Measurements from ENCODE around the gene NKTR. TPM values are rescaled to one million over a fixed set of nuclear protein-coding genes. Genes with fewer than 3 reads are reported as not detected.
"Not testable (repeated sequence)": the region's sequence is repeated elsewhere in the genome, so short reads cannot be mapped to it uniquely, and the experiment has no call there.

The NKTR gene
- total RNA-seq, 1 donor from 2014 or later = 50.0 TPM

- DNase-seq (ENCODE audit: low spot score) = no peak
- Mint-ChIP-seq H3K27ac (ENCODE audit: unreplicated experiment) (no peak overlapping the region), H3K9me3 (ENCODE audit: low read depth) (peaks cover 18% of the 10 kb centered on the region), H3K27me3 (ENCODE audit: low read depth) (no peaks in the 10 kb centered on the region), H3K36me3 (ENCODE audit: low read depth) (peaks cover 22% of the 10 kb centered on the region), H3K4me3 (ENCODE audit: unreplicated experiment) (no peak overlapping the region), H3K4me1 (ENCODE audit: low read depth) (peaks cover 31% of the 10 kb centered on the region)
- no peak for TF ChIP-seq CTCF (IDR thresholded peaks at IDR 0.05)
Measured at GRCh38 chr3:42578054-42578453, 22.4 kb upstream of the NKTR start.

DNA sequence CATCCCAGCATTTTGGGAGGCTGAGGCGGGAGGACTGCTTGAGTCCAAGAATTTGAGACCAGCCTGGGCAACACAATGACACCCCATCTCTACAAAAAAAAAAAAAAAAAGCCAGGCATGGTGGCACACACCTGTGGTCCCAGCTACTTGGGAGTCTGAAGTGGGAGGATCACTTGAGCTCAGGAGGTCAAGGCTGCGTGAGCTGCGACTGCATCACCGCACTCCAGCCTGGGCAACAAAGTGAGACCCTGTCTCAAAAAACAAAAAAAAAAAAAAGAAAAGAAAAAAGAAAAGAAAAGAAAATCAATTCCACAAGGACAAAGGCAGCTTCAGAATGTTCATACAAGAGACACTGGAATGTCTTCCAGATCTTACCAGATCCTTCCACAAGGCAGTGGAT is 21.1 kb upstream of the NKTR start:
- H3K4me1 Mint-ChIP-seq (ENCODE audit: low read depth) = peaks cover 31% of the 10 kb centered on the region
- H3K9me3 Mint-ChIP-seq (ENCODE audit: low read depth) = peaks cover 12% of the 10 kb centered on the region
- not testable (repeated sequence) for H3K27ac Mint-ChIP-seq (ENCODE audit: unreplicated experiment); H3K4me3 Mint-ChIP-seq (ENCODE audit: unreplicated experiment); DNase-seq (ENCODE audit: low spot score); H3K27me3 Mint-ChIP-seq (ENCODE audit: low read depth)
- peaks cover 16% of the 10 kb centered on the region for H3K36me3 Mint-ChIP-seq (ENCODE audit: low read depth)

GRCh38 chr3:42581400-42581708 is 19.1 kb upstream of the NKTR start:
- Mint-ChIP-seq H3K27me3 (ENCODE audit: low read depth) (no peaks in the 10 kb centered on the region), H3K4me3 (ENCODE audit: unreplicated experiment) (peak overlapping the region; percentile 91), H3K9me3 (ENCODE audit: low read depth) (no peaks in the 10 kb centered on the region), H3K4me1 (ENCODE audit: low read depth) (peaks cover 31% of the 10 kb centered on the region), H3K27ac (ENCODE audit: unreplicated experiment) (no peak overlapping the region), H3K36me3 (ENCODE audit: low read depth) (peaks cover 9% of the 10 kb centered on the region)
- no peak for DNase-seq (ENCODE audit: low spot score)
- TF ChIP-seq CTCF (IDR thresholded peaks at IDR 0.05) = no peak

DNA sequence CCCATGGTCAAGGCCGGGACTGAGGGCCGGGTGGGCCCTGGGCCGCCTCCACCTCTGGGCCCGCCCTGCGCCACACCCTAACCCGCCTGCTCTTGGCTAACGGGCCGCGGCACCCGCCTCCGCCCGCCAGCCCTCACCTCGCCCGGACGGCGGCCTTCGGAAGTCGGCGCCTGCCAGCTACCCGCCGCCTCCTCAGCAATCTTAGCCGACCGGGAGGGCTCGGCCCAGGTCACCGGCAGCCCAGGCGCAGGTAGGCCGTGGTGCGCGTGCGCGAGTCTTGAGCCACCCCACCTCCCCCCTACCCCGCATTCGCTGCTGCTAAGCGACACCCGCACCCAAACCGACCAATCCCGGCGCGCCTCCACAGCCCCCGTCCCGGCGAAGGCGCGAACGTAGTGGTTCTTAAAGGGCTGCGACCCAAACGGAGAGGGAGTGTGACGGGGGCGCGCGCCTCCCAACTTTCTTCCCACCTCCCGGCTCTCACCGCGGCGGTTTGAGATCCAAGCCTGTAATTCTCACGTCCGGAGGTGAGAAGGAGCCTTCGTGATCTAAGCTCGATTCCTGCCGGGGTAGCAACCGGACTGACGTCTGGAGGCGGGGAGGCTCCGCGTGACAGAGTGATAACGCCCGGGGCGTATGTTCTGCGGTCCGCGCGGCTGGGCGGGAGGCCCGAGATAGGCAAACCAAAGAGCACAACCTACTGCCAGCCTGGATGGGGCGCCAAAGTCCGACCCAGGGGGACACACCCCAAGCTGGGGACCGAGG is 18.6 kb upstream of the NKTR start, which contains the start of gene SEC22C:
Gene SEC22C (minus strand): TSS at position 259 of the 765 bp plus-strand sequence. CDS start 12,921 bp downstream, outside the sequence.
- no peaks in the 10 kb centered on the region for H3K27me3 Mint-ChIP-seq (ENCODE audit: low read depth)
- H3K4me1 Mint-ChIP-seq (ENCODE audit: low read depth) = peaks cover 31% of the 10 kb centered on the region
- H3K27ac Mint-ChIP-seq (ENCODE audit: unreplicated experiment) = peak within 1 kb of the TSS; percentile 94
- peak within 1 kb of the TSS; percentile 91 for H3K4me3 Mint-ChIP-seq (ENCODE audit: unreplicated experiment)
- H3K36me3 Mint-ChIP-seq (ENCODE audit: low read depth) = peaks cover 9% of the 10 kb centered on the region
- H3K9me3 Mint-ChIP-seq (ENCODE audit: low read depth) = no peaks in the 10 kb centered on the region
- DNase-seq (ENCODE audit: low spot score) = peak; percentile 98
- TF ChIP-seq CTCF (IDR thresholded peaks at IDR 0.05) = peak; percentile 48

- Mint-ChIP-seq H3K27me3 (ENCODE audit: low read depth) (no peaks in the 10 kb centered on the region), H3K36me3 (ENCODE audit: low read depth) (peaks cover 7% of the 10 kb centered on the region), H3K4me1 (ENCODE audit: low read depth) (peaks cover 31% of the 10 kb centered on the region), H3K27ac (ENCODE audit: unreplicated experiment) (peak overlapping the region; percentile 94), H3K9me3 (ENCODE audit: low read depth) (no peaks in the 10 kb centered on the region), H3K4me3 (ENCODE audit: unreplicated experiment) (peak overlapping the region; percentile 91)
- TF ChIP-seq CTCF (IDR thresholded peaks at IDR 0.05) = no peak
- DNase-seq (ENCODE audit: low spot score) = no peak
Measured at GRCh38 chr3:42582474-42583070, 17.9 kb upstream of the NKTR start.
